SHP77 (cell line): ENCODE measurements around the gene CHRNA5.
A peak's percentile ranks its signal among the peaks of the same experiment; 100 is the strongest.

Experiments used
- DNase-seq, 2 experiments: peaks; one replicate each; lab custom pipeline; 2025; lab: John Stamatoyannopoulos, UW

Gene CHRNA5

GRCh38 chr15:78620527-78621421, 55.5 kb downstream of the CHRNA5 start, which contains the start of gene CHRNA3:
TSS of gene CHRNA3 (minus strand) at chr15:78620996. CDS start at chr15:78620794, 202 bp downstream.
- no peak for DNase-seq

- DNase-seq = no peak
These were observed 56.6 kb downstream of the CHRNA5 start for GRCh38 chr15:78621810-78622402.

DNA sequence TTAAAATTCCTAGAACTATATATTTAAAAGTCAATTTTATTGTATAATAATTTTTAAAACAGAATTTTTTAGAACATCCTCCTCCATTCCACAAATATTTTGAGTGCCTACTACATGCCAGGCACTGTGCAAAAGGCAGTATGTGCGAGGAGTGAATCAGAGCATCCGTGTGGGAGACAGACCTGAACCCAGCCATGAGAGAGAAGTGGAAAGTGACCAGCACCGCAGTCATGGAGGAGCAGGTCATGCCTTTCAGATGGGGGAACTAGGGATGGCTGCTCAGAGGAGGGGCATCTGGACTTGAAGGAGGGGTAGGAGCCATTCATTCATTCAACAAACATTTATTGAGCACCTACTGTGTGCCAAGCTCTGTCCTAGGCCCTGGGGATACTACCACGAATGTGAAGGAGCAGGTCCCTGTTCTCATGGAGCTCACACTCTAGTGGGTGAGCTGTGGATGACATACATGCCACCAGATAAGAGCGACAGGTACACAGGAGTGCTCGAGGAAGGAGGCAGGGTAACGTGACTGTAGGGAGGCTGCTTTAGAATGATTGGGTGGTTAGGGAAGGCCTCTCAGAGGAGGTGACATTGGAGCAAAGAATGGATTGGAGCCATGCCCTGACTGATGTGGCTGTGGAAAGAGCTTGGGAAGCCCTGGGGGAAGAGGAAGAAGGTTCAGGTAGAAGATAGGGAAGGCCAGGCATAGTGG, 58.6 kb downstream of the CHRNA5 start:
- DNase-seq = no peak

- no peak for DNase-seq
These were observed 59.6 kb downstream of the CHRNA5 start for GRCh38 chr15:78624651-78625590.

DNA sequence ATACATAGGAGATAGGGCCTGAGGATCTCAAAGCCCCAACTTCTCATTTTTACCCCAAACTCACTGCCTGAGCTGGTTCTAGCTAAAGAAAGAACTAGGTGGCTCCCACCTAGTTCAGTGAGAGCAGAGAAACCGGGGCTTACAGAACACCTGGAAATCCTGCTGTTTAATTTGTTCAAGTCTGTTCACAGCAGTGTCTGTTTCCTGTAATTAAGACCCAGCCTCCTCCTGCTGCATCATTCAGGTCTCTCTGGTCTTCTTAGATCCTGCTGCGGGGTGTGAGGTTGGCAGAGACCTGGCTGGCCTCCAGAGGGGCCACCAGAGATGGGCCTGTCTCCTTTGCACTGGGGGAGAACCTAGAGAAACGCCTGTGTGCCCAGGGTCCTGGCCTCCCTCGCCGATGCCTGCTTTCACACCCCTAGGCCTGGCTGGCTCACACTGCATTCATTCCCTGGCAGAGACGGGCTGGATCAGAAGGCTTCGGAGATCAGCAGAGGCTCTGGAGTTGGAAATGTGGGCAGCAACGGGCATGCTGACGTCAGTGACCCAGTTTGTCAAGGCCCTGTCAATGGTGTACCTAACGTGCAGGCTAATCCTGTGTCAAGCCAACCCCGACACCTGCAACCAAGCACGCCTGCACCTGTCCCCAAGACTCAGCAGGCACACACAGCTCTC, 60.4 kb downstream of the CHRNA5 start:
- peak; percentile 87 to 90 for DNase-seq

DNA sequence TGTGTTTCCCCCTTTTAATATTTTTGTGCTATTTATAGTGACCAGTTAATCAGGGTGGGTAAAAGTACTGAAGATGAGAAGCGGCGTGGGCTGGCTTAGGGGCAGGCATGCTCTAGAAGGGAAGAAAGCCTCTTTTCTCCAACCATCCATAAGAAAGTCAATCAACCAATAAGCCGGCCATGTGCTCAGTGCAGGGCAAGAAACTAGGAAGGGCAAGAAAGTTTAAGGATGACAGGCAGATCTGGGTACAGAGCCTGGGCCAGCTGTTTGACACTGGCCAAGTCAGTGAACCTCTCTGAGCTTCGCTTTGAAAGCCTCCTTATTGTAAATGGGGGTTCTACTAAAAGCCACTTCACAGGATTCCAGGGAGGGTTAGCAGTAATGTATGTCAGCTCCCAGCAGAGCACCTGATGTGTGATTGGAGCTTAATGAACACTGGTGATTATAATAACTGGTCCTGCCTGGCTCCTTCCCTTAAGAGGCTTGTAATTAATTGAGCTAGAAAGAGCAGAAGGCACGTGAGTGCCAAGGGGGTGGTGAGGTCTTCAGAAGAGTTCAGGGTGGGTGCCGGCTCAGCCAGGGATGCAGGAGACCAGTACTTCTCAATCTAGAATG, 61.2 kb downstream of the CHRNA5 start:
- no peak for DNase-seq

GRCh38 chr15:78627348-78627747, 62.0 kb downstream of the CHRNA5 start:
- DNase-seq = no peak

- no peak for DNase-seq
These were observed 62.9 kb downstream of the CHRNA5 start for GRCh38 chr15:78628227-78628626.

DNA sequence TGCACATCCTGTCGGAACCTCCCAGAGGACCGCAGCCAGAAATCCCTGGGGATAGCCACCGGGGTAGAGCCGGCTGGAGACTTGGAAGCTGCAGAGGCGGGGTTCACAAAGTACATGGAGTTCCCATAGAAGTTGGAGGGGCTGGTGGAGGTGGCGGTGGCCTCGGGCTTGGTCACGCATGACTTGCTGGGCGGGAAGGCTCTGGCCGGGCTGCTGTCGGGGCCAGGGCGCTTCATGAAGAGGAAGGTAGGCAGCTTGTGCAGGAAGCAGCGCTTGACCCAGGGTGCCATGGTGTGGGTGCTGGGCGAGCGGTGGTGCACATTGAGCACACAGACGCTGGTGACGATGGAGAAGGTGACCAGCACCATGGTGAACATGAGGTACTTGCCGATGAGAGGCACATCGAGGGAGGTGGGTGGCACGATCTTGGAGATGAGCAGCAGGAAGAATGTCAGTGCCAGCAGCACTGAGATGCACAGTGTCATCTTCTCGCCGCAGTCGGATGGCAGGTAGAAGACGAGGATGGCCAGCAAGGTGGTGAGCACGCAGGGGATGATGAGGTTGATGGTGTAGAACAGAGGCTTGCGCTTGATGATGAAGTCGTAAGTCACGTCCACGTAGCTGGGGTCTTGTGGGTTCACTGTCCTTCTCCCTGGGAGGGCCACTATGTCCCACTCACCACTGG, 63.9 kb downstream of the CHRNA5 start:
- no peak for DNase-seq

- DNase-seq = no peak
These were observed 64.4 kb downstream of the CHRNA5 start for GRCh38 chr15:78629716-78630065.

DNA sequence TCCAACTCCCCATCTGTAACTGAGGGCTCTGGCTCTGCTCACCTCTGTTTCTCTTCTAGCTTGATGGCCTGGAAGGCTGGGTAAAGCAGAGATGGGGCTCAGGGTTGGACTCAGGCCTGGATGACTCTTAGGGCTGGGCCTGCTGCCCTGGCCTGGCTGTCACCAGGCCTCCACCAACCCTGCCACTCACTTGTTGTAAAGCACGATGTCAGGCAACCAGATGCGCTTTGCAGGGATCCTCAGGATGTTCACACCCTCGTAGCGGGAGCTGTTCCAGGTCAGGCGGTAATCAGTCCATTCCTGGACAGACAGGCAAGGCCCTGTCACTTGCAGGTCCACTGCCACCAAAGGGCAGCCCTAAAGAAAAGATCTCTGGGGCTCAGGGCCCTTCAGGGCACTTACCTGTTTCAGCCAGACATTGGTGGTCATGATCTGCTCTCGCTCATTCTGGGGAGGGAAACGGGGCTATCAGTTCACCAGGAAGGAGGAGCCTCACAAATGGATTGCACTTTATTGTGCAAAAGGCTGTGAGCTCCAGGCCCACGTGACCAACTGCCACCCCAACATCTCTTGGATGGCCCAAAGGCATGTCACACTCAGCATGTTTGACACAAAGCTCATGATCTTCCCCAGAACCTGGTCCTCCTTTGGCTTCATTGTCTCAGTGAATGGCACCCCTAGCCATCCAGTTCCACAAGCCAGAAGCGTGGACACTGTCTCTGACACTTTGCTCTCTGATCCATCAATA, 65.7 kb downstream of the CHRNA5 start:
- no peak for DNase-seq

DNA sequence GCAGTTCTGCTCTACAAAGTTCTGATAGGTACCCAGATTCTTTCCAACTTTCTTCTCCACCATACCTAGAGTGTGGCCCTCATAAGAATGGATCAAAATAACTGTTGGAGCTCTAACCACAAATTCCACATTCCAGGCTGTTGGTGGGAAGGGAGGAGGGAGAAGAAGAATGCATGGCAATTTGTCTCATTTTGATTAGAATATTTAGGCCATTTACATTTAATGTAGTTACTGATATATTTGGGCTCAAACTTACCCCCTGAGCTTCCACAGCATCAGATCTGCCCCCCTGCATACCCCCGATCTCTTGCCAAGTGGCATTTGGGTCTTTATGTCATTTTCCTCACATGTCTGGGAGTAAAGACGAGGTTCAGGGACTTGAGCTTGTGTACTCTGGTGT, 68.0 kb downstream of the CHRNA5 start:
- no peak for DNase-seq

GRCh38 chr15:78634210-78635145, 69.2 kb downstream of the CHRNA5 start:
- peak; percentile 76 to 85 for DNase-seq

GRCh38 chr15:78635346-78635745, 70.0 kb downstream of the CHRNA5 start:
- no peak for DNase-seq

DNA sequence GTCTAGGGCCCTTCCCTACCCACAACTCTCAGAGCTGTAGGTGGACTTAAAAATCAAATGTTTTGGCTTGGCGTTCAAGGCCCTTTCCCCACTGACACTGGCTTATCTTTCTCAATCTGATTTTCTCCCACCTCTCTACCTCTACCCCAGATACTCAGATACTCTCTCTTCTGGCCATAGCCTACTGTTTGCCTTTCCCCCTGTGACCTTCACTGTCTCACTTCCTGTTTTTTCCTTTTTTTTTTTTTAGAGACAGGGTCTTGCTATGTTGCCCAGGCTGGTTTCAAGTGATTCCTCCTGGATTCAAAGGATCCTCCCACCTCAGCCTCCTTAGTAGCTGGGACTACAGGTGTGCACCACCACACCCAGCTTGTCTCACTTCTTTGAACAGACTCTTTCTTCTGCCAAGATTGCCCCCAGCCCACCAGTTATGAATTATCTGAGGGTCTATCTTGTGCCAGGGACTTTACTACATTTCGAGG, 71.1 kb downstream of the CHRNA5 start:
- DNase-seq = no peak

DNA sequence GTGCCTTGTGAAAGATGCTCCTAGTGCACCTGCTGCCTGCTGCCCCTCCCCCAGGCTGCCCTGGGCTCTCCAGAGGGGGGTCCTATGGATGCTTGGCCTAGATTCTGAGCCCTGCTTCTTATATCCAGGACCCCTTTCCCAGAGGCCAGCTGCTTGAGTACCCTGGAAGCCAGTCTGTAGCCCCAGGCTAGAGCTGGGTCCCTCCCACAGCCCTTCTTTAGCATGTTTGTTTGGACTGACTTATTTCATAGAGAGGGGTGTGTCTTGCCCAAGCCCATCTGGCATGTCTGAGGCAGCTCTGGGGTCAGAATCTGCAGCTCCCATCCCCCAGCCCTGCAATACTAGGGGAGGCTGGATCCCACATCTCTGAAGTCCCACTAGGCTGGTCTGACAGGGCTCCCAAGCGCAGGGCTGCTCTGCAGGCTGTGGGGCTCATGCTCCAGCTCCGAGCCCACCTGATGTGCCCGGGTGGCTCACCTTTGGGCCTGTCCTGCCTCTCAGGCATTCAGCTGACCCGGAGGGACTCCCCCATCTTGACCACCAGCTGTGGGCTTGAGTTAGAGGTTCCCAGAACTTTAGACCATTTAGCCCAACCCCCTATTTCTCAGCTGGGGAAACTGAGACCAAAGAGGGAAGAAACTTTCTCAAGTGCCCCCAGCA, 72.6 kb downstream of the CHRNA5 start:
- no peak for DNase-seq

- DNase-seq = peak; percentile 49 to 74
These were observed 73.5 kb downstream of the CHRNA5 start for GRCh38 chr15:78638658-78639314.
